Omental fat pad (tissue), 4 donors: ENCODE results near the gene NHSL1. TPM values are rescaled to one million over a fixed set of nuclear protein-coding genes. Genes with fewer than 3 reads are reported as not detected.

ENCODE experiments used
- ATAC-seq: fragments of 150-250 bp; one replicate; pipeline ENCODE4 v1.9.1; 2016; ENCODE audit warnings: mild to moderate bottlenecking, moderate library complexity; ENCODE audit not compliant: low FRiP score
- DNase-seq: peaks from one replicate; pipeline ENCODE4 v3.0.0-alpha.2; 2019; ENCODE audit warnings: low spot score
- total RNA-seq, 4 donors: library from RNA; depleted of rRNA; stranded (reverse); fragments of >200 nt; gene quantifications; one replicate each; pipeline ENCODE4 v1.1.0, GENCODE V29; 2016
- TF ChIP-seq, protein P1 (sequence below), 3 donors: fragments of 450-650 bp; IDR thresholded peaks; one replicate each; pipeline ENCODE4 v1.5.1; 2016 to 2017; ENCODE audit warnings: antibody characterized with exemption in 3 of 3, mild to moderate bottlenecking in 3 of 3, moderate library complexity in 2 of 3

Gene NHSL1
- total RNA-seq, 4 donors from 2014 or later: 15.9 to 23.2 (median 18.4) TPM

GRCh38 chr6:138504764-138505689, 5.7 kb upstream of the NHSL1 start:
- TF ChIP-seq, protein P1, sequence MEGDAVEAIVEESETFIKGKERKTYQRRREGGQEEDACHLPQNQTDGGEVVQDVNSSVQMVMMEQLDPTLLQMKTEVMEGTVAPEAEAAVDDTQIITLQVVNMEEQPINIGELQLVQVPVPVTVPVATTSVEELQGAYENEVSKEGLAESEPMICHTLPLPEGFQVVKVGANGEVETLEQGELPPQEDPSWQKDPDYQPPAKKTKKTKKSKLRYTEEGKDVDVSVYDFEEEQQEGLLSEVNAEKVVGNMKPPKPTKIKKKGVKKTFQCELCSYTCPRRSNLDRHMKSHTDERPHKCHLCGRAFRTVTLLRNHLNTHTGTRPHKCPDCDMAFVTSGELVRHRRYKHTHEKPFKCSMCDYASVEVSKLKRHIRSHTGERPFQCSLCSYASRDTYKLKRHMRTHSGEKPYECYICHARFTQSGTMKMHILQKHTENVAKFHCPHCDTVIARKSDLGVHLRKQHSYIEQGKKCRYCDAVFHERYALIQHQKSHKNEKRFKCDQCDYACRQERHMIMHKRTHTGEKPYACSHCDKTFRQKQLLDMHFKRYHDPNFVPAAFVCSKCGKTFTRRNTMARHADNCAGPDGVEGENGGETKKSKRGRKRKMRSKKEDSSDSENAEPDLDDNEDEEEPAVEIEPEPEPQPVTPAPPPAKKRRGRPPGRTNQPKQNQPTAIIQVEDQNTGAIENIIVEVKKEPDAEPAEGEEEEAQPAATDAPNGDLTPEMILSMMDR (IDR thresholded peaks at IDR 0.05): no peak
- ATAC-seq (no peak), DNase-seq (no peak)

- TF ChIP-seq, protein P1 (IDR thresholded peaks at IDR 0.05): no peak
- DNase-seq (no peak), ATAC-seq (no peak)
These were observed 4.8 kb upstream of the NHSL1 start for GRCh38 chr6:138503881-138504680.

DNA sequence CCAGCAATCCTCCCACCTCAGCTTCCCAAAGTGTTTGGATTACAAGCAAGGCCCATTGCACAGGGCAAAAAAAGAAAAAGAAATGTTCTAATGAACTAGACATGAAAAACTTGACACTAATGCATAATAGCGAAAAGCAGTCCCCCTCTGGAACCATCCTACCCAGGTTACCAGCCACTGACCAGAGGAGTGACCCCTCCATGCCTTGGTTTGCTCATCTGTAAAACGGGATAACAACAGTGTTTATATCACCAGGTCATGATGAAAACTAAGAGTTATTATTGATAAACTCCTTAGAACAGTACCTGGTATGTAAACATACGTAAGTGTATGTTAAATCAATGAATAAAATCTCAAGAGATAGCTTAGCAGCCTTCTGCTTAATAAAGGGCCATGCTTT, 3.3 kb upstream of the NHSL1 start:
- DNase-seq: no peak
- TF ChIP-seq, protein P1 (IDR thresholded peaks at IDR 0.05): no peak
- ATAC-seq: no peak

DNA sequence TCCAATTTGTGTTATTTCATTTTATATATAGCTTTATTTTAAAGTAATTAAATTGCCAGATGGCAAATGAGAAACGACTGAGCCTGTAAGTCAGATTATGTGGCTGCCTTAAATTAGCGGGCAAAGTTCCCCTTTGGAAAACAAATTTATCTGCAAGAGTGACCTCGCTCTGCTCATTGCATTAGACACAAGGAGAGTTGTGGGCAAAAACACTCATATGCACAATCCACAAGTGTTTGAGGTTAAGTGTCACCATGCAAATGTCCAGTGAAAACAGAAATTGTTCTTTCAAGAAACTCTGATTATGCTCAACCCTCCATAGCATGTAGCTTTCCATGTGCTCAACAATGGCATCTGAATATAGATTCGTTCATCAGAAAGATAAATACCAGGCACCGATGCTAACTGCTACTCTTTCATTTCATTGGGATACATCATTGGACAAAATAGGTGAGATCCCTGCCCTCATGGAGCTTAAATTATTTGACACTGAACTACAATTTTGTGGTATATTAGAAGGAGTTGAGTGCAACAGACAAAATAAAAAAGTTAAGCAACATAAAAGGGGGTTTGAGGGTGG, 1.7 kb upstream of the NHSL1 start:
- no peak for ATAC-seq
- TF ChIP-seq, protein P1 (IDR thresholded peaks at IDR 0.05): no peak
- no peak for DNase-seq

DNA sequence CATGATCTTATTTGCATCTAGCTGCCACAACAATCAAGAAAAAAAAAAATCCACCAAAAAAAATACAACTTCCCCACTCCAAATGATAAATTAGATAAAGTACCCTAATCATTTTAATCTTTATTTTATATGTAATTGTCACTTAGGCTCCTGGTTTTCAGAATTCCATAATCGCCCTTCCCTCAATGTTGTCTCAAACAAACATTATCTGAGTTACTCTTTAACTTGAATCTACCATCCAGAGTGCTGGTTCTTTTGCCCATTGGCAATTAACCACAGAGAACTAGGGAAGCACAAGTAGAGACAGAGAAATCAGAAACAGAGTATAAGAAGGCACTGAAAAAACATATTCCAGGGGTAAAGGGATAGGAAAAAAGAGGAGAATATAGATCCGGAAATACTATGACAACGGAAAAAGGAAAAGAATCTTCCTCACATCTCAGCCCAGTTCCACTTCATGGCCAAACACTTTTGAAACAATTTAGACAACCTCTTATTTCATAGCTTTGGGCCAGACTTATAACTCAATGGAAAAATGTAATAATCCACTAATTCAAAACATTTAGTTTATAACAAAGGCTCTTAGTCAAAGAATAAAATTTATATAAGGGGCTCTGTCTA, 861 bp upstream of the NHSL1 start:
- no peak for DNase-seq
- ATAC-seq: no peak
- TF ChIP-seq, protein P1 (IDR thresholded peaks at IDR 0.05): no peak

- TF ChIP-seq, protein P1 (IDR thresholded peaks at IDR 0.05): no peak
- DNase-seq (no peak), ATAC-seq (no peak)
These were observed 528 bp downstream of the NHSL1 start for GRCh38 chr6:138498629-138499302.
